HepG2 (cell line): ENCODE measurements around the gene SLC39A2. TPM values are rescaled to one million over a fixed set of nuclear protein-coding genes. Genes with fewer than 3 reads are reported as not detected.

Experiments
- ATAC-seq: fragments of 200-7000 bp; cut with Tn5 transposase; 3 replicates; pipeline ENCODE4 v1.9.1; 2020; ENCODE audit warnings: mild to moderate bottlenecking, moderate library complexity
- BruUV-seq: library from RNA; stranded (reverse); fragments of 400-500 nt; replicated peaks from 2 replicates; lab custom pipeline; 2021; lab: Mats Ljungman, UMichigan
- CTCF ChIA-PET: fragments of 300-600 bp; formaldehyde crosslinking; extraction: SDS; loops from one replicate; lab custom pipeline; 2021; ENCODE audit warnings: low total read pairs, inconsistent platforms, low intra/inter-chr PET ratio; lab: Yijun Ruan, JAX
- POLR2A ChIA-PET: fragments of 350-600 bp; sonication (Branson Sonifier 250); formaldehyde crosslinking; loops from one replicate; lab custom pipeline; 2020; ENCODE audit warnings: antibody characterized with exemption, inconsistent platforms; lab: Yijun Ruan, JAX
- DNase-seq: peaks from one replicate; pipeline ENCODE4 v3.0.0-alpha.2; 2015; ENCODE audit warnings: low spot score
- FAIRE-seq: peaks from 3 replicates; lab custom pipeline; 2011; peaks lifted over from hg19 to GRCh38; lab: Jason Lieb, UNC
- H2AFZ ChIP-seq: one replicate; pipeline ENCODE4 v1.6.1; 2011; ENCODE audit warnings: low read length, inconsistent platforms
- H3K27ac ChIP-seq: fragments of 300-600 bp; 3 replicates; pipeline ENCODE4 v1.8.0; 2011; ENCODE audit warnings: mixed run types, mild to moderate bottlenecking, mixed read lengths, low read length, inconsistent platforms; ENCODE audit not compliant: insufficient read depth; ENCODE audit errors: extremely low read length
- H3K27me3 ChIP-seq, 2 experiments: fragments of 200-600 bp in 1 of 2; 2 replicates in 1 of 2; 3 replicates in 1 of 2; pipeline versions ENCODE4 v1.6.0 to v1.8.0; 2011; ENCODE audit warnings: low read length in 2 of 2, mild to moderate bottlenecking in 2 of 2, moderate library complexity in 2 of 2, inconsistent platforms in 1 of 2; ENCODE audit not compliant: insufficient read depth in 2 of 2, control insufficient read depth in 1 of 2
- H3K36me3 ChIP-seq, 2 experiments: fragments of 200-600 bp in 1 of 2; replicated peaks in 1 of 2; 2 replicates in 1 of 2; 3 replicates in 1 of 2; pipeline versions ENCODE4 v1.5.1 to v1.8.0; 2011; ENCODE audit warnings: low read length in 2 of 2, inconsistent platforms in 1 of 2; ENCODE audit not compliant: insufficient read depth in 2 of 2, control insufficient read depth in 1 of 2
- H3K4me1 ChIP-seq: 2 replicates; pipeline ENCODE4 v1.5.1; 2012; ENCODE audit warnings: low read length, inconsistent platforms; ENCODE audit not compliant: insufficient read depth
- H3K4me2 ChIP-seq: 2 replicates; pipeline ENCODE4 v1.6.0; 2011; ENCODE audit warnings: low read depth, low read length, inconsistent platforms
- H3K4me3 ChIP-seq, 3 experiments: fragments of 200-600 bp in 1 of 3; sonication (generic), shearing (Covaris generic) in 1 of 3; replicated peaks in 1 of 3; 2 replicates each; pipeline ENCODE4 v1.5.1; 2011 to 2016; ENCODE audit warnings: low read length in 3 of 3, inconsistent platforms in 2 of 3, low read depth in 2 of 3, mild to moderate bottlenecking in 2 of 3, control low read depth in 1 of 3, mixed read lengths in 1 of 3; ENCODE audit not compliant: insufficient read depth in 1 of 3
- H3K79me2 ChIP-seq: one replicate; pipeline ENCODE4 v1.6.1; 2011; ENCODE audit warnings: low read length, inconsistent platforms; ENCODE audit not compliant: insufficient read depth
- H3K9ac ChIP-seq: 2 replicates; pipeline ENCODE4 v1.6.0; 2011; ENCODE audit warnings: mild to moderate bottlenecking, low read depth, low read length, inconsistent platforms; ENCODE audit not compliant: insufficient read depth
- H3K9me3 ChIP-seq: 2 replicates; pipeline ENCODE4 v1.5.1; 2012; ENCODE audit warnings: mild to moderate bottlenecking, low read length
- H4K20me1 ChIP-seq: 2 replicates; pipeline ENCODE4 v1.6.0; 2011; ENCODE audit warnings: inconsistent platforms, mild to moderate bottlenecking, low read length, moderate library complexity; ENCODE audit not compliant: insufficient read depth
- ATF7 ChIP-seq, 2 experiments: fragments of 450-650 bp in 1 of 2; sonication (generic) in 1 of 2; formaldehyde crosslinking in 1 of 2; IDR thresholded peaks; 2 replicates each; pipeline versions ENCODE4 v1.4.0 to v1.6.1; 2016 to 2020; ENCODE audit warnings: antibody characterized with exemption in 1 of 2, mild to moderate bottlenecking in 1 of 2, missing genetic modification reagents in 1 of 2
- SCMH1 ChIP-seq: sonication (generic); formaldehyde crosslinking; IDR thresholded peaks from 2 replicates; pipeline ENCODE4 v1.9.0; 2021; ENCODE audit warnings: missing genetic modification reagents, mild to moderate bottlenecking, borderline replicate concordance
- ZC3H13 ChIP-seq: sonication (generic); formaldehyde crosslinking; IDR thresholded peaks from 2 replicates; pipeline ENCODE4 v1.8.1; 2023; ENCODE audit warnings: mild to moderate bottlenecking, missing genetic modification reagents, moderate library complexity
- ZMAT3 ChIP-seq: sonication (generic); formaldehyde crosslinking; conservative IDR thresholded peaks from 2 replicates; pipeline ENCODE4 v1.7.0; 2021; ENCODE audit warnings: missing genetic modification reagents
- ZNF441 ChIP-seq: sonication (generic); formaldehyde crosslinking; IDR thresholded peaks from 2 replicates; pipeline ENCODE4 v1.7.0; 2021; ENCODE audit warnings: missing genetic modification reagents, borderline replicate concordance
- ZNF839 ChIP-seq: sonication (generic); formaldehyde crosslinking; IDR thresholded peaks from 2 replicates; pipeline ENCODE4 v1.4.0; 2020; ENCODE audit warnings: missing genetic modification reagents, mild to moderate bottlenecking, borderline replicate concordance
- WGBS: methylation state at CpG from one replicate; pipeline ENCODE4 v1.1.6; 2017; ENCODE audit warnings: low lambda C conversion rate; 5-methylcytosine and 5-hydroxymethylcytosine counted together
- in situ Hi-C: cut with HindIII; loops from 2 replicates; pipeline ENCODE4 v1.10.0; 2017; ENCODE audit warnings: low pct_unique_long_range_greater_than_20kb; ENCODE audit not compliant: extremely low pct_ligation_motif_present
- intact Hi-C: fragments of 100-400 bp; cut with micrococcal nuclease; formaldehyde crosslinking; loops from one replicate; pipeline ENCODE4 v1.10.0; 2022; ENCODE audit not compliant: unreplicated experiment
- polyA plus RNA-seq, 8 experiments: library from polyadenylated mRNA; depleted of rRNA in 3 of 8; stranded (reverse) in 7 of 8; unstranded in 1 of 8; fragments of >200 nt; fragmentation: Illumina TruSeq in 4 of 8; extraction: Trizol in 4 of 8; gene quantifications; 2 replicates each; pipeline versions ENCODE4 v1.2.1 to v1.2.3, GENCODE V29; 2011 to 2016; ENCODE audit warnings: low read depth in 4 of 8, missing spikeins in 1 of 8, mixed read lengths in 1 of 8; ENCODE audit not compliant: insufficient read depth in 1 of 8
- total RNA-seq, 5 experiments: library from RNA; depleted of rRNA; stranded (reverse); fragments of >200 nt; fragmentation: Illumina TruSeq; extraction: Trizol; gene quantifications; 2 replicates each; pipeline ENCODE4 v1.2.3, GENCODE V29; 2016; ENCODE audit warnings: low read depth in 1 of 5
- TF ChIP-seq, protein P1 (sequence below): IDR thresholded peaks from 2 replicates; pipeline ENCODE4 v1.6.1; 2016; ENCODE audit warnings: missing biosample characterization, missing genetic modification reagents, low read depth
- TF ChIP-seq, protein P2 (sequence below), 2 experiments: fragments of 450-650 bp in 1 of 2; sonication (generic) in 1 of 2; formaldehyde crosslinking in 1 of 2; IDR thresholded peaks; 2 replicates each; pipeline versions ENCODE4 v1.6.1 to v1.8.0; 2016 to 2022; ENCODE audit warnings: antibody characterized with exemption in 1 of 2, mild to moderate bottlenecking in 1 of 2, missing genetic modification reagents in 1 of 2
- TF ChIP-seq, protein P3 (sequence below): sonication (generic); formaldehyde crosslinking; IDR thresholded peaks from 2 replicates; pipeline ENCODE4 v1.4.0; 2020; ENCODE audit warnings: mild to moderate bottlenecking, missing genetic modification reagents, borderline replicate concordance

SLC39A2 gene
- total and polyA plus RNA-seq, 2 of the 13 experiments (the other 11 are each of a cell fraction or from before 2014, with no cell fraction given), result 0.08 to 0.11 TPM

DNA sequence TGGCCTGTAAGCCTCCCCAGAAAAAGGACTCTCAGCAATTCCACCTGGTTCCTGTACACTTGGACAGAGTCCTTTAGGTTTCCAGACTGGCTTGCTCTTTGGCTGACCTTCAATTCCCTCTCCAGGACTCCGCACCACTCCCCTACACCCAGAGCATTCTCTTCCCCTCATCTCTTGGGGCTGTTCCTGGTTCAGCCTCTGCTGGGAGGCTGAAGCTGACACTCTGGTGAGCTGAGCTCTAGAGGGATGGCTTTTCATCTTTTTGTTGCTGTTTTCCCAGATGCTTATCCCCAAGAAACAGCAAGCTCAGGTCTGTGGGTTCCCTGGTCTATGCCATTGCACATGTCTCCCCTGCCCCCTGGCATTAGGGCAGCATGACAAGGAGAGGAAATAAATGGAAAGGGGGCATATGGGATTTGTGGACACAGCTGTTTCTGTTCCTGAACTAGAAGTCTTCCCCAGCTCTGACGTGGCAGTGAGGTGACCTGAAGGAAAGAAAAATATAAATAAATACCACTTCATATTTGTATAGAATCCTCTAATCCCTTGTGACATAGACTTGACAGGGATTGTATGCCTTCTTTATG is 44.4 kb downstream of the SLC39A2 start:
- intact Hi-C loops (no loop called here), in situ Hi-C loops (loop anchor here (5.0 kb wide), 1 partner anchor 186 kb away; no protein-coding TSS in a partner anchor)
- H4K20me1 ChIP-seq, result no peaks in the 10 kb centered on the region
- H3K4me1 ChIP-seq, result peaks cover 75% of the 10 kb centered on the region
- H3K36me3 ChIP-seq, result no peaks in the 10 kb centered on the region
- H3K27me3 ChIP-seq, result no peaks in the 10 kb centered on the region
- no peak overlapping the region for H3K4me3 ChIP-seq
- peak overlapping the region; percentile 14; the same call in 1 of the 2 replicates for H3K9ac ChIP-seq
- ChIA-PET CTCF (interaction anchor here (0.9 to 2.2 kb wide), 2 partner anchors 29 to 49 kb away, joined by 4 to 8 read pairs; no protein-coding TSS in a partner anchor), POLR2A (interaction anchor here (1.2 to 2.3 kb wide), 8 partner anchors 8 to 358 kb away, joined by 3 to 18 read pairs (median 8); partner anchors contain the start of genes ARHGEF40 and NDRG2)
- H3K27ac ChIP-seq, result peak overlapping the region; percentile 83
- no peaks in the 10 kb centered on the region for H3K9me3 ChIP-seq
- peak overlapping the region; percentile 52 for H3K4me2 ChIP-seq
- H2AFZ ChIP-seq, result no peak overlapping the region
- 76% methylated on average over 2 of the region's 2 CpGs for WGBS
- DNase-seq, result no peak
- ATAC-seq, result no peak
- FAIRE-seq, result no peak
- H3K79me2 ChIP-seq, result no peaks in the 10 kb centered on the region
- no TSS peak for BruUV-seq
- TF ChIP-seq ZMAT3 (CRISPR knock-in tag) (0 out of 2 replicates have a peak, but pooled peaks have one; percentile 13), ZNF441 (CRISPR knock-in tag) (0 out of 2 replicates have a peak, but pooled peaks have one; percentile 59), SCMH1 (CRISPR knock-in tag) (no peak), ZNF839 (CRISPR knock-in tag) (0 out of 2 replicates have a peak, but pooled peaks have one; percentile 25), ATF7 (IDR thresholded peaks at IDR 0.05) (no peak), ATF7 (CRISPR knock-in tag; IDR thresholded peaks at IDR 0.05) (0 out of 2 replicates have a peak, but pooled peaks have one; percentile 30), ZC3H13 (CRISPR knock-in tag) (no peak)
- TF ChIP-seq, protein P1, sequence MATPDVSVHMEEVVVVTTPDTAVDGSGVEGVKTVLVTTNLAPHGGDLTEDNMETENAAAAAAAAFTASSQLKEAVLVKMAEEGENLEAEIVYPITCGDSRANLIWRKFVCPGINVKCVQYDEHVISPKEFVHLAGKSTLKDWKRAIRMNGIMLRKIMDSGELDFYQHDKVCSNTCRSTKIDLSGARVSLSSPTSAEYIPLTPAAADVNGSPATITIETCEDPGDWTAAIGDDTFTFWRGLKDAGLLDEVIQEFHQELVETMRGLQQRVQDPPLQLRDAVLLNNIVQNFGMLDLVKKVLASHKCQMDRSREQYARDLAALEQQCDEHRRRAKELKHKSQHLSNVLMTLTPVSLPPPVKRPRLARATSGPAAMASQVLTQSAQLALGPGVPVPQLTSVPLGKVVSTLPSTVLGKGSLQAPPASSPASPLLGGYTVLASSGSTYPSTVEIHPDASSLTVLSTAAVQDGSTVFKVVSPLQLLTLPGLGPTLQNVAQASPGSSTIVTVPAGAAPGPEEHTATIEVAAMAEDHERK (CRISPR knock-in tag), result no peak
- TF ChIP-seq, protein P2, sequence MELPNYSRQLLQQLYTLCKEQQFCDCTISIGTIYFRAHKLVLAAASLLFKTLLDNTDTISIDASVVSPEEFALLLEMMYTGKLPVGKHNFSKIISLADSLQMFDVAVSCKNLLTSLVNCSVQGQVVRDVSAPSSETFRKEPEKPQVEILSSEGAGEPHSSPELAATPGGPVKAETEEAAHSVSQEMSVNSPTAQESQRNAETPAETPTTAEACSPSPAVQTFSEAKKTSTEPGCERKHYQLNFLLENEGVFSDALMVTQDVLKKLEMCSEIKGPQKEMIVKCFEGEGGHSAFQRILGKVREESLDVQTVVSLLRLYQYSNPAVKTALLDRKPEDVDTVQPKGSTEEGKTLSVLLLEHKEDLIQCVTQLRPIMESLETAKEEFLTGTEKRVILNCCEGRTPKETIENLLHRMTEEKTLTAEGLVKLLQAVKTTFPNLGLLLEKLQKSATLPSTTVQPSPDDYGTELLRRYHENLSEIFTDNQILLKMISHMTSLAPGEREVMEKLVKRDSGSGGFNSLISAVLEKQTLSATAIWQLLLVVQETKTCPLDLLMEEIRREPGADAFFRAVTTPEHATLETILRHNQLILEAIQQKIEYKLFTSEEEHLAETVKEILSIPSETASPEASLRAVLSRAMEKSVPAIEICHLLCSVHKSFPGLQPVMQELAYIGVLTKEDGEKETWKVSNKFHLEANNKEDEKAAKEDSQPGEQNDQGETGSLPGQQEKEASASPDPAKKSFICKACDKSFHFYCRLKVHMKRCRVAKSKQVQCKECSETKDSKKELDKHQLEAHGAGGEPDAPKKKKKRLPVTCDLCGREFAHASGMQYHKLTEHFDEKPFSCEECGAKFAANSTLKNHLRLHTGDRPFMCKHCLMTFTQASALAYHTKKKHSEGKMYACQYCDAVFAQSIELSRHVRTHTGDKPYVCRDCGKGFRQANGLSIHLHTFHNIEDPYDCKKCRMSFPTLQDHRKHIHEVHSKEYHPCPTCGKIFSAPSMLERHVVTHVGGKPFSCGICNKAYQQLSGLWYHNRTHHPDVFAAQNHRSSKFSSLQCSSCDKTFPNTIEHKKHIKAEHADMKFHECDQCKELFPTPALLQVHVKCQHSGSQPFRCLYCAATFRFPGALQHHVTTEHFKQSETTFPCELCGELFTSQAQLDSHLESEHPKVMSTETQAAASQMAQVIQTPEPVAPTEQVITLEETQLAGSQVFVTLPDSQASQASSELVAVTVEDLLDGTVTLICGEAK (IDR thresholded peaks at IDR 0.05), result no peak
- TF ChIP-seq, protein P2 (CRISPR knock-in tag; IDR thresholded peaks at IDR 0.05), result peak; percentile 25; the same call in 1 of the 2 replicates
- TF ChIP-seq, protein P3, sequence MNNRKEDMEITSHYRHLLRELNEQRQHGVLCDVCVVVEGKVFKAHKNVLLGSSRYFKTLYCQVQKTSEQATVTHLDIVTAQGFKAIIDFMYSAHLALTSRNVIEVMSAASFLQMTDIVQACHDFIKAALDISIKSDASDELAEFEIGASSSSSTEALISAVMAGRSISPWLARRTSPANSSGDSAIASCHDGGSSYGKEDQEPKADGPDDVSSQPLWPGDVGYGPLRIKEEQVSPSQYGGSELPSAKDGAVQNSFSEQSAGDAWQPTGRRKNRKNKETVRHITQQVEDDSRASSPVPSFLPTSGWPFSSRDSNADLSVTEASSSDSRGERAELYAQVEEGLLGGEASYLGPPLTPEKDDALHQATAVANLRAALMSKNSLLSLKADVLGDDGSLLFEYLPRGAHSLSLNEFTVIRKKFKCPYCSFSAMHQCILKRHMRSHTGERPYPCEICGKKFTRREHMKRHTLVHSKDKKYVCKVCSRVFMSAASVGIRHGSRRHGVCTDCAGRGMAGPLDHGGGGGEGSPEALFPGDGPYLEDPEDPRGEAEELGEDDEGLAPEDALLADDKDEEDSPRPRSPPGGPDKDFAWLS (CRISPR knock-in tag), result no peak
